Measurements from ENCODE around the gene RAB39B. TPM values are rescaled to one million over a fixed set of nuclear protein-coding genes. Genes with fewer than 3 reads are reported as not detected.

The RAB39B gene
- total RNA-seq, 1 donor: 0.43 TPM

- DNase-seq (ENCODE audit: low read depth): no peak
- no peak overlapping the region for H3K4me3 ChIP-seq (ENCODE audit: low read depth, low read length)
- no peak for TF ChIP-seq CTCF (IDR thresholded peaks at IDR 0.05; ENCODE audit: insufficient read depth, low read depth, low read length)
Measured at GRCh38 chrX:155262970-155263754, 1.1 kb downstream of the RAB39B start.

DNA sequence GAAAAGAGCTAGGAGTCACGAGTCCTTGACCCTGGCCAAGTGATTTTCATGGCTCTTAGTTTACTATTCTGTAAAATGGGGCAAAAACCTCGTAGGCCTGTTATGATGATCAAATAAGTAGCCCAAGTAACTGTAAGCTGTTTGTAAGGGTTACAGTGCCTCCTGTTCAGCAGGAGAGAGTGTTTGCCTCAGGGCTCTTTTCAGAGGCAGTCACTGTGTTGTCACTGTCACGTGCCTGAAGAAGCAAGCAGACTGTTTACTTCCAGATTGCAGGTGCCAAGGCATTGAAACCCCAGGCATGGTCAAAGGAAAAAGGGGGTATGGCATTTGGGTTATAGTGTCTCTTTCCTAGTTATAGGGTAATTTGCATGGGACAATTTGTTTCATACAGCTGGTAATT, 4.5 kb downstream of the RAB39B start:
- TF ChIP-seq CTCF (IDR thresholded peaks at IDR 0.05; ENCODE audit: insufficient read depth, low read depth, low read length): no peak
- DNase-seq (ENCODE audit: low read depth): no peak
- H3K4me3 ChIP-seq (ENCODE audit: low read depth, low read length): no peak overlapping the region

GRCh38 chrX:155251391-155251790, 12.9 kb downstream of the RAB39B start:
- H3K4me3 ChIP-seq (ENCODE audit: low read depth, low read length): no peak overlapping the region
- no peak for TF ChIP-seq CTCF (IDR thresholded peaks at IDR 0.05; ENCODE audit: insufficient read depth, low read depth, low read length)
- DNase-seq (ENCODE audit: low read depth): no peak

DNA sequence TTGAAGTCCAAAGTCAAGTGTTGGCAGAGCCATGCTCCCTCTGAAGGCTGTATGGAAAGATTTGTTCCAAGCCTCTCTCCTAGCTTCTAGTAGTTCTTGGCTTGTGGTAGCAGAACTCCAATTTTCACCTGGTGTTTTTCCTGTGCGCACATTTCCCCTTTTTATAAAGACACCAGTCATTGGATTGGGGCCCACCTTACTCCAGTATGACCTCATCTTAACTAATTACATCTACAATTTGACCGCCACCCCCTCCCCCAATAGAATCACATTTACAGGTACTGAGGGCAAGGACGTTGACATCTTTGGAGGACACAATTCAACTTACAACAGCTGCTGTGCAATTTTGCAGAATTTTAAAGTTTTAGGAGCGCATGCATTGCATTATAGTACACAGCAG, 16.8 kb downstream of the RAB39B start:
- no peak for DNase-seq (ENCODE audit: low read depth)
- no peak for TF ChIP-seq CTCF (IDR thresholded peaks at IDR 0.05; ENCODE audit: insufficient read depth, low read depth, low read length)
- no peak overlapping the region for H3K4me3 ChIP-seq (ENCODE audit: low read depth, low read length)

DNA sequence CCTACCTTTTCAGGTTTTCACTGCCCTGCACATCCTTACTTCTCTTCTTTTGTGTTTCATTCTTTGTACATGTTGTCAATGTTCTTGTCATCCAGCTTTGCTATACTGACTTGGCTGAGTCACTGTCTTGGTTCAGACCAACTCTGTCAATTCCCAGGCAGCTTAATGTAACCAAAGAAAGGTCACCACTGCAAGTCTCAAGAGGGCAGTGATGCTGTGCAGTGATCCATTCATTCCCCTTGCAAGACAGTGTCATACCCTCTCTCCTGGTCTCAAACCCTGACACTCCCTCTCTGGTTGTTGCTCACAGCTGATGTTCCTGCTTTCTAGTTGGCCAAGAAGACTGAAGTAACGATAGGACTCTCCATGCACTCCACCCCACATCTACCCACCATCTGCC, 17.5 kb downstream of the RAB39B start:
- DNase-seq (ENCODE audit: low read depth): no peak

DNA sequence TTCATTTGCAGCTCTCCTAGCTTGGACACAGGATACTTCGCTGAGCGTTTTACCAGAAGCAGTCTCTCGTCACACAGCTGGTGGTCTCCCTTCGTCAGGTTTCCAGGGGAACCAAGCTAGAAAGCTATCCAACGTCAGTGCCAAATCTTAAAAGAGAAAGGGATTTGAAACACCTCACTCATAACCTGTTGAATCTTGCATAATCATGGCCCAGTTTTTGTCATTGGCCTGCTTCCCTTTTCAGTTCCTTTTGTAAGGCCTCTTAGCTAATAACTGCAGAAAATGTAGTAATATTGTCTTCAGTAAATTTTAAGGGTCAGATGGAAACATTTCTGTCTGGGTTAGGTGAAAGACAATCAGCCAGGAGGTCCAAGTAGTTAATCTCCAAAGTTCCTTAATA, 22.0 kb downstream of the RAB39B start:
- no peak for TF ChIP-seq CTCF (IDR thresholded peaks at IDR 0.05; ENCODE audit: insufficient read depth, low read depth, low read length)
- no peak for DNase-seq (ENCODE audit: low read depth)
- H3K4me3 ChIP-seq (ENCODE audit: low read depth, low read length): no peak overlapping the region

More for the DNA sequence above, 17.5 kb downstream of the RAB39B start:
- no peak for TF ChIP-seq CTCF (IDR thresholded peaks at IDR 0.05; ENCODE audit: insufficient read depth, low read depth, low read length)
- H3K4me3 ChIP-seq (ENCODE audit: low read depth, low read length): no peak overlapping the region

- no peak for TF ChIP-seq CTCF (IDR thresholded peaks at IDR 0.05; ENCODE audit: insufficient read depth, low read depth, low read length)
- H3K4me3 ChIP-seq (ENCODE audit: low read depth, low read length): no peak overlapping the region
- DNase-seq (ENCODE audit: low read depth): no peak
Measured at GRCh38 chrX:155237719-155238118, 26.6 kb downstream of the RAB39B start.

All from fibroblast of villous mesenchyme (primary cell).